Measurements from ENCODE around the gene STEAP1B.
"Not testable (repeated sequence)": the region's sequence is repeated elsewhere in the genome, so short reads cannot be mapped to it uniquely, and the experiment has no call there.

- TF ChIP-seq CTCF (IDR thresholded peaks at IDR 0.05; ENCODE audit: low read depth, low read length); POLR2A (IDR thresholded peaks at IDR 0.05; ENCODE audit: extremely low read depth, insufficient read length); MAX (IDR thresholded peaks at IDR 0.05; ENCODE audit: low read depth, low read length): not testable (repeated sequence)
Observed at GRCh38 chr7:22519560-22519959, 19.6 kb upstream of the STEAP1B start.
